HG02970 (cell line): ENCODE results near the gene CRYGN.

Source experiments
- ATAC-seq: cut with Tn5 transposase; IDR thresholded peaks from one replicate; pipeline ENCODE4 v1.9.1; 2021; ENCODE audit warnings: mild to moderate bottlenecking, moderate library complexity, moderate number of reproducible peaks; ENCODE audit not compliant: unreplicated experiment, low FRiP score

The CRYGN gene

GRCh38 chr7:151394076-151395035 is 45.6 kb downstream of the CRYGN start:
- ATAC-seq: no peak

GRCh38 chr7:151393031-151393977 is 46.6 kb downstream of the CRYGN start:
- ATAC-seq: no peak

- no peak for ATAC-seq
Observed at GRCh38 chr7:151392426-151392825, 47.5 kb downstream of the CRYGN start.

GRCh38 chr7:151392002-151392401 is 47.9 kb downstream of the CRYGN start:
- ATAC-seq: no peak

GRCh38 chr7:151391358-151391730 is 48.6 kb downstream of the CRYGN start:
- no peak for ATAC-seq

- ATAC-seq: no peak
Observed at GRCh38 chr7:151390598-151391357, 49.2 kb downstream of the CRYGN start.

GRCh38 chr7:151389768-151390597 is 50.0 kb downstream of the CRYGN start:
- ATAC-seq: no peak

GRCh38 chr7:151389096-151389767 is 50.7 kb downstream of the CRYGN start:
- no peak for ATAC-seq

- no peak for ATAC-seq
Observed at GRCh38 chr7:151388430-151388829, 51.5 kb downstream of the CRYGN start.

- ATAC-seq: no peak
Observed at GRCh38 chr7:151388007-151388297, 52.0 kb downstream of the CRYGN start.

GRCh38 chr7:151387161-151388006 is 52.6 kb downstream of the CRYGN start:
- ATAC-seq: no peak

GRCh38 chr7:151386301-151387160 is 53.4 kb downstream of the CRYGN start:
- no peak for ATAC-seq

GRCh38 chr7:151385626-151386300 is 54.2 kb downstream of the CRYGN start:
- no peak for ATAC-seq

GRCh38 chr7:151384776-151385625 is 54.9 kb downstream of the CRYGN start:
- ATAC-seq: no peak

GRCh38 chr7:151384352-151384697 is 55.6 kb downstream of the CRYGN start:
- ATAC-seq: no peak
